Endodermal cell (in vitro differentiated cells): ENCODE results near the gene CELF2. TPM values are rescaled to one million over a fixed set of nuclear protein-coding genes. Genes with fewer than 3 reads are reported as not detected.

Experiments
- DNase-seq: peaks from one replicate; pipeline ENCODE4 v3.0.0-alpha.2; 2017
- H3K27ac ChIP-seq: 2 replicates; pipeline ENCODE4 v1.5.1; 2013; ENCODE audit warnings: mild to moderate bottlenecking, low read depth, low read length, moderate library complexity
- H3K27me3 ChIP-seq: 2 replicates; pipeline ENCODE4 v1.6.1; 2013; ENCODE audit warnings: mild to moderate bottlenecking, low read length, moderate library complexity; ENCODE audit not compliant: insufficient read depth, control insufficient read depth, poor library complexity, severe bottlenecking
- H3K36me3 ChIP-seq: 2 replicates; pipeline ENCODE4 v1.7.0; 2013; ENCODE audit warnings: mild to moderate bottlenecking, low read length, moderate library complexity; ENCODE audit not compliant: control insufficient read depth, insufficient read depth
- H3K4me1 ChIP-seq: one replicate; pipeline ENCODE4 v1.7.0; 2013; ENCODE audit warnings: low read length; ENCODE audit not compliant: control insufficient read depth, insufficient read depth
- H3K4me3 ChIP-seq: 2 replicates; pipeline ENCODE4 v1.5.1; 2013; ENCODE audit warnings: mild to moderate bottlenecking, low read length, moderate library complexity
- H3K9ac ChIP-seq: 2 replicates; pipeline ENCODE4 v1.6.1; 2013; ENCODE audit warnings: mild to moderate bottlenecking, low read length, moderate library complexity; ENCODE audit not compliant: poor library complexity, severe bottlenecking; ENCODE audit errors: extremely low read depth
- H3K9me3 ChIP-seq: 2 replicates; pipeline ENCODE4 v1.6.1; 2013; ENCODE audit warnings: mild to moderate bottlenecking, low read length, moderate library complexity; ENCODE audit not compliant: control insufficient read depth
- H3K27ac Mint-ChIP-seq: 2 replicates; pipeline ENCODE4 v1.8.0; 2020; ENCODE audit warnings: mixed read lengths
- H3K27me3 Mint-ChIP-seq: 2 replicates; pipeline ENCODE4 v1.8.0; 2021; ENCODE audit warnings: mild to moderate bottlenecking, mixed read lengths; ENCODE audit not compliant: insufficient read depth
- H3K36me3 Mint-ChIP-seq: 2 replicates; pipeline ENCODE4 v1.8.0; 2020; ENCODE audit warnings: low read depth, mixed read lengths
- H3K4me1 Mint-ChIP-seq: 2 replicates; pipeline ENCODE4 v1.8.0; 2020; ENCODE audit warnings: mixed read lengths
- H3K4me3 Mint-ChIP-seq: 2 replicates; pipeline ENCODE4 v1.8.0; 2020; ENCODE audit warnings: mild to moderate bottlenecking, moderate library complexity, mixed read lengths
- H3K9me3 Mint-ChIP-seq: 2 replicates; pipeline ENCODE4 v1.8.0; 2020; ENCODE audit warnings: mild to moderate bottlenecking, mixed read lengths
- WGBS, 2 experiments: methylation state at CpG; one replicate each; pipeline versions ENCODE4 v1.1.5 to v1.1.7; 2013; ENCODE audit warnings: missing lambda C conversion rate in 2 of 2, mixed read lengths in 1 of 2; ENCODE audit not compliant: insufficient coverage in 1 of 2, insufficient read length in 1 of 2; 5-methylcytosine and 5-hydroxymethylcytosine counted together
- total RNA-seq, 2 donors: library from RNA; stranded (reverse); fragmentation: NEBNext Ultra II Directional in 1 of 2; extraction: Animal tissue kit (Norgen Biotek cat#: 25700) in 1 of 2; gene quantifications; 2 replicates in 1 of 2; 3 replicates in 1 of 2; pipeline ENCODE4 v1.2.1, GENCODE V29; 2021
- TF ChIP-seq, protein P1 (sequence below): fragments of 200-600 bp; sonication (generic); conservative IDR thresholded peaks from 2 replicates; pipeline ENCODE4 v1.5.0; 2021; ENCODE audit warnings: antibody characterized with exemption, mild to moderate bottlenecking

CELF2 gene
- total RNA-seq, 2 donors from 2014 or later = 79.9 to 96.1 TPM

DNA sequence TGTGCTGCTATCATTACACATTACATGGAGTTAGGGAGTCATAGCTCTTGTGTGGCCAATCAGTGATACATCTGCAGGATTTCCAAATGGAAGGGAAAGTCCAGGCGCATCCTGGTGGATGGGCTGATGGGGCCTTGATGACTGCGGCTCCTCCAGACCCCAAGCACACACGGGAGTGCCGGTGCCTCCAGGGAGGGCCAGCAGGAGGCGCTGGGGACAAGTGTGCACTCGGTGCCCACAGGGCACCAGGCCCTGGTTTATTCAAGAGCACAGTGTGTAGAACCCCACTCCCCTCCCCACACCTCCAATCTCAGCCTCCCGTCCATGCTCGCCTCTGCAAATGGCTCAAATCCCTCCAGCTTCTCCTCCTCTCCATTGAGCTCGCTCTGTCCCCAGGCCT, 349.8 kb downstream of the CELF2 start:
- Mint-ChIP-seq H3K27me3 (no peaks in the 10 kb centered on the region), H3K27ac (peak overlapping the region; percentile 39), H3K9me3 (peaks cover 19% of the 10 kb centered on the region), H3K36me3 (no peaks in the 10 kb centered on the region), H3K4me3 (no peak overlapping the region), H3K4me1 (peaks cover 9% of the 10 kb centered on the region)
- DNase-seq = no peak
- Histone ChIP-seq H3K9me3 (peaks cover 4% of the 10 kb centered on the region), H3K27ac (no peak overlapping the region), H3K4me1 (no peaks in the 10 kb centered on the region), H3K36me3 (no peaks in the 10 kb centered on the region), H3K4me3 (no peak overlapping the region), H3K9ac (no peak overlapping the region), H3K27me3 (no peaks in the 10 kb centered on the region)
- TF ChIP-seq, protein P1, sequence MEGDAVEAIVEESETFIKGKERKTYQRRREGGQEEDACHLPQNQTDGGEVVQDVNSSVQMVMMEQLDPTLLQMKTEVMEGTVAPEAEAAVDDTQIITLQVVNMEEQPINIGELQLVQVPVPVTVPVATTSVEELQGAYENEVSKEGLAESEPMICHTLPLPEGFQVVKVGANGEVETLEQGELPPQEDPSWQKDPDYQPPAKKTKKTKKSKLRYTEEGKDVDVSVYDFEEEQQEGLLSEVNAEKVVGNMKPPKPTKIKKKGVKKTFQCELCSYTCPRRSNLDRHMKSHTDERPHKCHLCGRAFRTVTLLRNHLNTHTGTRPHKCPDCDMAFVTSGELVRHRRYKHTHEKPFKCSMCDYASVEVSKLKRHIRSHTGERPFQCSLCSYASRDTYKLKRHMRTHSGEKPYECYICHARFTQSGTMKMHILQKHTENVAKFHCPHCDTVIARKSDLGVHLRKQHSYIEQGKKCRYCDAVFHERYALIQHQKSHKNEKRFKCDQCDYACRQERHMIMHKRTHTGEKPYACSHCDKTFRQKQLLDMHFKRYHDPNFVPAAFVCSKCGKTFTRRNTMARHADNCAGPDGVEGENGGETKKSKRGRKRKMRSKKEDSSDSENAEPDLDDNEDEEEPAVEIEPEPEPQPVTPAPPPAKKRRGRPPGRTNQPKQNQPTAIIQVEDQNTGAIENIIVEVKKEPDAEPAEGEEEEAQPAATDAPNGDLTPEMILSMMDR = peak; percentile 61
- 94 to 95% methylated on average over 2 to 9 of the region's 9 CpGs for WGBS, 2 experiments

DNA sequence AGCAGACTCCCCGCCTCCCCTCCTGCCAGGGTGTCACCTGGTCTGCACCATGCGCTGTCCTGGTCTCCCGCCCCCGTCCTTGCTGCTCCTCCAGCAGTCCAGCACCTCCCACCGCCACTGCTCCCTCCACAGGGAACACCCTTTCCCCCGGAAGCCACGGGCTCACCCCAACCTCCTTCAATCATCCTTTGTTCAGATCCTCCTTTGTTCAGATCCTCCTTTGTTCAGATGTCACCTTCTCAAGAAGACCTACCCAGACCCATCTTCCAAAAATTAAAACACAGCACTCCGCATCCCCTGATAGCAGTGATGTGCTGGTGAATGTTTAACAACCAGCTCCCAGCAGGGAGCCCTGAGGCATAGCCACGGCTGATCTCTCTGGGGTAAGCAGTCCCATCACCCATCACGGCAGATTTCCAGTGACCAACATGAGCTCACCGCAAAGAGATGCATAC, 356.1 kb downstream of the CELF2 start:
- Histone ChIP-seq H3K27me3 (no peaks in the 10 kb centered on the region), H3K9ac (no peak overlapping the region), H3K36me3 (no peaks in the 10 kb centered on the region), H3K27ac (no peak overlapping the region), H3K4me3 (no peak overlapping the region), H3K9me3 (no peaks in the 10 kb centered on the region), H3K4me1 (no peaks in the 10 kb centered on the region)
- no peak overlapping the region for H3K27ac Mint-ChIP-seq
- H3K27me3 Mint-ChIP-seq = no peaks in the 10 kb centered on the region
- no peaks in the 10 kb centered on the region for H3K36me3 Mint-ChIP-seq
- WGBS, 2 experiments = 54 to 84% methylated on average over 3 to 11 of the region's 11 CpGs
- no peak overlapping the region for H3K4me3 Mint-ChIP-seq
- peaks cover 9% of the 10 kb centered on the region for H3K9me3 Mint-ChIP-seq
- TF ChIP-seq, protein P1 = no peak
- DNase-seq = no peak
- H3K4me1 Mint-ChIP-seq = peaks cover 6% of the 10 kb centered on the region

DNA sequence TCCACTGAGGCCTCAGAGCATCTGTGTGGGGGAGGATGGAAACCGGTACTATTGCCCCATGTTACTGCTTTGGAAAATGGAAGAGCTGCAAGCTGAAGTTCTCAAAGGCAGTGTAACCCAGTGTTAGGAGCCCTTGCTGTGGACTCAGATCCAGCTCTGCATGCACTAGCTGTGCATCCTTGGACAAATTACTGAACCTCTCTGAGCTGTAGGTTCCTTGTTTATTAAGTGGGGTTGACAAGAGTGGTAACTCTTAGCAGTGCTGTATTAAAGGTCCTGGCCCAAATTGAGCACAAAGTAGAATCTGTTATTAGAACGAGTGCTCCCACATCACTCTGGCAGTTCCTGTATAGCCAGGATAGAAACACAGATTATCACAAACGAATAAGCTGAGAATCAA, 359.6 kb downstream of the CELF2 start:
- peaks cover 4% of the 10 kb centered on the region for H3K27me3 Mint-ChIP-seq
- H3K27ac ChIP-seq = no peak overlapping the region
- WGBS, 2 experiments = 84 to 92% methylated on average over 2 to 3 of the region's 3 CpGs
- H3K4me1 ChIP-seq = no peaks in the 10 kb centered on the region
- H3K27ac Mint-ChIP-seq = no peak overlapping the region
- H3K4me3 ChIP-seq = no peak overlapping the region
- no peaks in the 10 kb centered on the region for H3K36me3 ChIP-seq
- TF ChIP-seq, protein P1 = no peak
- H3K9me3 Mint-ChIP-seq = peaks cover 23% of the 10 kb centered on the region
- no peak overlapping the region for H3K4me3 Mint-ChIP-seq
- no peak overlapping the region for H3K9ac ChIP-seq
- H3K4me1 Mint-ChIP-seq = peaks cover 6% of the 10 kb centered on the region
- H3K36me3 Mint-ChIP-seq = no peaks in the 10 kb centered on the region
- no peaks in the 10 kb centered on the region for H3K9me3 ChIP-seq
- no peaks in the 10 kb centered on the region for H3K27me3 ChIP-seq
- no peak for DNase-seq
